HG03432 (cell line): ENCODE data around the gene PLCH1.

ENCODE experiments used
- ATAC-seq: cut with Tn5 transposase; IDR thresholded peaks from one replicate; pipeline ENCODE4 v1.9.1; 2021; ENCODE audit warnings: mild to moderate bottlenecking, moderate library complexity; ENCODE audit not compliant: unreplicated experiment

The PLCH1 gene

DNA sequence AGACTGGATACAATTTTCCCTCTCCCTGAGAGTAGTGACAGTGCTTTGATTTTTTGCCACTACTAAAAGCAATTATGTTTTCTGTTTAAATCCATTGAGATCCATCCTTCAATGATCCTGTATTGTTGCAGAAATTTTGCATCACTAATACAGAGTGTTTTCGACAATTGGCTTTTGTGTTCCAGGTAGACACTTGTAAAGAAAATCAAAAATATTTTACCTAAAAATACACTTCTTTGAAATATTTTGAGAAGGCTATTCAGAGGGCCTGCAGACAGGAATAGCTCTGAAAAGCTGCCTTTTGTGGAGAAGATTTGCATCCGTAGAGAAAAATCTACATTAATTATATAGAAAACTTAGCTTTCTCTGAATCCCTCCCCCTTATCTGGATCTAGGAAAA, 384.6 kb downstream of the PLCH1 start:
- no peak for ATAC-seq

DNA sequence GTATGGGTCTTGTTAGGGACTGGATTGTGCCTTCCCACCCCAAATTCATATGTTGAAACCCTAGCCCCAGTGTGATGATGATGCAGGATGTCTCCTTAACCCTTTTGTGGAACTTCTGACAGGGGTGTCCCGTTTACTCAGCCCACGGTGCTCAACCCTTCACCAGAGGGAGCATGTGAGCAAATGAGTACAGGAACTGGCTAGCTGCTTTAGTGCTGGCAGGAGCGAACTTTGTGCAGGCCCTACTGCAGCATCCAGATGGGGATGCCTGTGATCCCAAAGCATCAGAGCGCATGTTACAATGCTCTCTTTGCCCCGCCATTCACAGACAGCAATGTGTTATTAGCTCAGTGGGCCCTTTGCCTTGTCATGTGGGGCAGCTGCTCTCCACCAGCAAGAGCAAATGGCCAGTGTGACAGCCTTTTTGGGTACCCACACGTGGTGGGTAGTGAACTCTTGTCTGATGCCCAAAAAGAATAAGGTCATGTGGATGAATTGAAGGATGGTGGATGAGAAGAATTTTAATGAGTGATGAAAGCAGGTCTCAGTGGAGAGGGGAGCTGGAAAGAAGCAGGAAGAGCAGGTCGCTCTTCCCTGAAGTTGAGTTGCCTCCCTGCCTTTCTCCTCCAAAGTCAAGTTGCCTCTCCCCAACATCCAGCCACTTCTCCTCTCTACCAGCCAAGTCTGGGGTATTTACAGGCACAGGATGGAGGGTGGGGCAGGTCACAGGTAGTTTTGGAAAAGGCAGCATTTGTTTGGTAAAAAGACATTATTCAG, 388.1 kb downstream of the PLCH1 start:
- ATAC-seq: no peak

DNA sequence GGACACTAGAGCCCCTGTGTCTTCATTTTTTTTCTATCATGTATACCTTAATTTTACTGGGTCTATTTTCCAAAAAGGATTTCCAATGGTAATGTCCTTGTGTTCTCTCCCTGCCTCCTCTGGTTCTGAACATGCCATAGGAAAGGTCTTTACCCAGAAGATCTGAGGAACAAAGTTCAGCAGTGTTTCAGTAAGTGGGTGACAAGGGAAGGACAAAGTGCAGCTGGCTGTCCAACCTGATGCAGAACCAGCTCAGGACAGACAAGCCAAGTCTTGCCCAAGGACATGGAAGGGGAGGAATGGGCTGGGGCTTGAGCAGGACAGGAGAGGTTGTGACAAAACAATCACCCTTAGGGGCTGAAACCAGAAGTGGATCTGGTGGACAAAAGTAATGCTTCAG, 390.2 kb downstream of the PLCH1 start:
- ATAC-seq: no peak

DNA sequence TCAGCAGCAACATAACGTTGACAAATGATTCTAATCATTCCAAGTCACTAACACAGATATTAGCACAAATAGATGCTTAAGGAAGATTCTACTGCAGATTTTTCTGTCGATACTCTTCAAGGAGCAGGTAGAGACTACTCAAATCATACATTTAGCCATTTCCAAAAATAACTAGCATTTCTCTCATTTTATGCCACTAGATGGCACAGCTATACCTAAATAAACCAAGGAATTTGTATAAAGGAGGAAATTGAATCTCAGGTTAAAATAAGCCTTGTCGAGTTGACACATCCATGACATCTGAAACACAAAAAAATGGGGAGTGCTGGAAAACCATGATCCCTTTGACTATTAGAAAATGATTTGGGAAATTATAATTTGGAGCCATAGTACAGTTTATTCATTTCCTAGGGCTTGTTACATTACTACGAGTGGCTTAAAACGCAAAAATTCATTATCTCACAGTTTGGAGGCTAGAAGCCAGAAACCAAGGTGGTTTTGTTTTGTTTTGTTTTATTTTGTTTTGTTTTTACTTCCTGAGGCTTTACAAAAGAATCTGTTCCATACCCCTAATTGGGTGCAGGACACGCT, 391.9 kb downstream of the PLCH1 start:
- no peak for ATAC-seq

DNA sequence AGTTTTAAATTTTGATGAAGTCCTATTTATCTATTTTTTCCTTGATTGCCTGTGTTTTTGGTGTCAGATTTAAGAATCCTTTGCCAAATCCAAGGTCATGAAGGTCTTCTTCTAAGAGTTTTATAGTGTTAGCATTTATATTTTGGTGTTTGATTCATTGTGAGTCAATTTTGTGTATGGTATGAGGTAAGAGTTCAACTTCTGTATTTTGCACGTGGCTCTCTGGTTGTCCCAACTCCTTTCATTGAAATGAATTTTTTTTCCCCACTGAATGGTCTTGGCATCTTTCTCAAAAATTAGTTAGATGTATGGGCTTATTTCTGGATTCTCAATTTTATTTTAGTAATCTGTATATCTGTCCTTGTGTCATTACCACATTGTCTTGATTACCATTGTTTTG, 394.3 kb downstream of the PLCH1 start:
- ATAC-seq: no peak

DNA sequence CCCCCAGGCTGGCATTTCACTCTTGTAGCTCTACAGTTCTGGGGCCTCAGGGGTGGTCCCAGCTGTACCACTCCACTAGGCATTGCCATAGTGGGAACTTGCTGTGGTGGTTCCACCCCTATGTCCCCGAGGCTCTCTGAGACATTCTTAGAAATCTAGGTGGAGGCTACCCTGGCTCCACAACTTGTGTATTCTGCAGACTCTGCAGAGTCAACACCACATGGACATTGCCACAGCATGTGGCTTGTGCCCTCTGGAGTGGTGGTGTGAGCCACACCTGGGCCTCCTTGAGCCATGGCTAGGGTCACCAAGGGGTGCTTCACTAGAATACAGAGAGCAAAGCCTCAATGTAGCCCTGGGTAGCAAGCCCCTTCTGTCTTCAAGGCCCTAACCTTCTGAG, 397.0 kb downstream of the PLCH1 start:
- ATAC-seq: no peak

DNA sequence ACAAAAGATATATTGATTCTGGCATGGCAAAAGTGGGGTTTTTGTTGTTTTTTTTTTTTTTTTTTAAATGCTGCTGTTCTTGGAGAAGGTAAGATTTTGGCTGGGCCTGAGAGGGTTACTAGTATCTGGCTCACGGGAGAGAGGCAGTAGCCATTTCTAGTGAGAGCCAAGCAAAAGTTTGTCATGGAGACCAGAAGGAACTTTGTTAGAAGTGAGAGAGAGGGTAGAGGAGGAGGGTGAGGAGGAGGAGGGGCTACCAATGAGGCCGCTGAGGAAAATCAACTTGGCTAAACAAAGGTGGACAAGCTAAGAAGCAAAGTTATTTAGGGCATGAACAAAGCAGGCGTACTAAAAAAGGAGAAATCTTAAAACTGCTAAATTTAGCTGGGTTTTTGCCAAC, 402.5 kb downstream of the PLCH1 start:
- ATAC-seq: no peak

DNA sequence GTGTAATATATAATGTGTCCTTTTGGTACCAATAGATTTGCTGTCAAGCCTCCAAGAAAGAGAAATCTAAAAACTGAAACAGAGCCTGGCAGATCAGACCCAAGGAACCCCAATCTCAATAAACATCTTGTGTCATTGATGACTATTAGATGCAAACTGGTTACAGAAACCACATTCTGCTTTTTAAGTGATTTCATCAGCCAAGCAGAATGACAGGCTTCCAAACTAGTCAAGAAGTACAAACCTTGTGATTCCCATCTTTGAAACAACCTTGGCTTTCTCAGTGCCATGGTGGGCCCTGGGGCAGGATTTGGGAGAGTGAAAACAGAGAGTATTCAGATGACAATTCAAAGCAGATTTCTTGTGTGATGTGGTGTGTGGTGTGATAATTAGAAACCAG, 405.8 kb downstream of the PLCH1 start:
- no peak for ATAC-seq

DNA sequence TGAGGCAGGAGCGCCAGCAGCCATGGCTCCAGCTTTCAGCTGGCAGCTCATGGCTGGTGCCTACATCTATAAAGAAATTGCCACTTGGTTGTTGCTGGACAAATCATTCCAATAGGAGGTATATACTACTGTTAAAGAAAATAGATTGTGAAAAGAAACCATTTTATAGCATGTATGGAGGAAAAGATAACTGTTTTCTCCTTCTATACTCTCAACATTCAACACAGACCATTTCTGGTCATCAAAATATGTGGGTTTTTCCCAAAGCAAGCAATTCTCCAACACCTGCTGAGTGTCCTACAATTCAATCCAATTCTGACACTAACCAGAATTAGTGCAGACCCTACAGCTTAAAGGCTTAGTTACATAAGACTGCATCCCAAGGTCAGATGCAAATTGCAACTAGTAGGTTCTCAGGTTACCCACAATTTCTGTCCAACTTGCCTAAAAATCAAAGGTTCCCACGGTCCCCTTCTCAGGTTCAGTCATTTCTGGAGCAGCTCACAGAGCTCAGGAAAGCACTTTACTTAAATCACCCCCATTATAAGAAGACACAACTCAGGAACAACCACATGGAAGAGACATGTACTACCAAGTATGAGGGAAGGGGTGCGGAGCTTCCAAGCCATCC, 409.0 kb downstream of the PLCH1 start:
- peak; percentile 62 for ATAC-seq

DNA sequence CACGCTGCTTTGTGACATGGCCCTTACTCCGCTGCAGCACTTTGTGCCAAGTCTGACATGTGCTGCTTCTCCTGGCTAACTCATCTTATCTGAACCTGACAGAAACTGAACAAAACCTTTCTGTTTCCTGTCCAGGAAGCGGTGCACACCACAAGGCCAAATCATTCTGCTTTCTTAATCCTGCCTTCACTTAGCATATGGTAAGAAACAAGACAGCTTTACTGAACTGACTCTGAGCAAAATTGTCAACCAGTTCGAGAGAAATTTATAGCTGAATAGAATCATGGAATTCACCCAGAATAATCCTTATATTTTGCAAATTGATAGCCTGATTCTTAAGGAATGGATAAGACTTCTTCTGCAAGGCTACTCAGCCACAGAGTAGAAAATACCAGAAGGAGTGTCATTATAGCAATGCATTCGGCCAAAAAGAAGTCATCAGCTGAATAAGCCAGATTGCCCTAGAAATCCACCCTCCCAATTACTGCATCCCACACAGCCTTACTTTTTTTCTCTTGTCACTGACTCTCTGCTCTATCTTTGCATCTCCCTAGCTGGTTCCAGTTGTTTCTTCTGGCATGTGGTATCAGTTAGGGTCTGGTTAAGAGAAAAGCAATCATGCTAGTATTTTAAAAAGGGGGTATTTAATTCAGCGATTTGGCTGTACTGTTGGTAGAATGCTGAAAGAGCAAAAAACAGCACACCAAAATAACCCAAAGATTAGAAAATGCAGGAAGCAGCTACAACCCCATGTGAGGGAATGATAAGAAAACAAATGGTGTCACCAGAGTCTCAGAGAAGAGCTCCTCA, 409.8 kb downstream of the PLCH1 start:
- ATAC-seq: peak; percentile 93

DNA sequence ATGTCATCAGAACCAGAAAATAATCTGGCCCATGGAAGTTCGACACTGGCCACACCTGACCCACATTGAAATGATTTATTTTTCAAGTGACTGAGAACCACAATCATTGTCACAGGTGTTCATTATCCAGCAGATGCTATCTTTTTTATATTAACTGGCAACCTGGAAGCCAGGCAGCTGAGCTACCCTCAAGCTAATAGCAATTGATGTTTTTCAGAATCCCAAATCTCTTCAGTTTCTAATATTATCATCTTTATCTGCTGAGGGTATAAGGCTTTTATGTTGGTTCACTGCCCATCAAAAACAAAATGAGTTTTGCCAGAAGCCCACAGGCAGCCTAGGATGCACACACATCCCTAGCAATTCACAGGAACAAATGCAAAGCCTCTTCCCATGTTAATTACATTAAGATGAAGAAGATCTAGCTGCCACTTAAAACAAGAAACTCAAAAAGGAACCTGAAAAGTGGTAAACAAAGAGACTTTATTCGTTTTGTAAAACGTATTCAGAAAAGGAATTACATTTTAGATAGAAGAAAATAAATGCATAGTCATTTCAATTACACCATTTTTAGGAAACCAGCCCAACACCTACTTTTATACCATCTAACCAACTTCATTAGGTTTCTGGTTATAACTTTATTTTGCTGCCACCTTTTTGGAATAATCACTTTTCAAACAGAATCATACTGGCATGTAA, 410.5 kb downstream of the PLCH1 start:
- no peak for ATAC-seq

DNA sequence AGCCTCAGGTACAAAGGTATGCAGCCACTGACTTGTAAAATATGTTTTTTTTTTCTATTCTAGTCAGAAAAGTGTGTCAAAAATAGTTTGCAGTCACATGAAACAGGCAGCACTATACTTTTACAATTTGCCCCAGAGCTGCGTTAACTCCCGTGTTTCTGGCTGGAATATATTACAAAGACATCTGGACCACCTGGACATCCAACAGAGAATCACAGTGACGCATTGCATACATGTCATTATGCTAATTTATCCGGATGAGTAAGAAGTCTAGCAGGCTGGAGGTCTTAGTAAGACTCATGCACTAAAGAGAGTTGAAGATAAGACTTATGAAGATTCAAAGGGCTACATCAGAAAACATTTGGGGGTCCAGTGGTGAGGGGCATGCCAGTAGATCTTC, 412.2 kb downstream of the PLCH1 start:
- ATAC-seq: no peak

DNA sequence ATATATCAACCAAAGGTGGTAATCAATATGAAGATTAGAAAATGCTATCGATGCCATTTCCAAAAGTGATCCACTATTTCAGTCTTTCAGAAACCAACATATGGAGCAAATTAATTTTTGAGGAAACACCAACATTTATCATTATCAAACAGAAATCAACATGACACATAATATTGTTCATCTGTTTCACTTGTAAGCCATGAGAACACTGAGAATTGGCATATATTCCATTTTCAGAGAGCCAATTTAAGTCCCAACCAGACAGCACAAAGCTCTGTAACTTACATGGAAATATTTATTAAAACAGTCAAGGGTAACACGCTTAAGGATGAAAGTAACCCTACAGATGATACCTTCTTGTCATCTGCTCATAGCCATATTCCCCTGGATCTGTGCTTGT, 413.8 kb downstream of the PLCH1 start:
- ATAC-seq: no peak

DNA sequence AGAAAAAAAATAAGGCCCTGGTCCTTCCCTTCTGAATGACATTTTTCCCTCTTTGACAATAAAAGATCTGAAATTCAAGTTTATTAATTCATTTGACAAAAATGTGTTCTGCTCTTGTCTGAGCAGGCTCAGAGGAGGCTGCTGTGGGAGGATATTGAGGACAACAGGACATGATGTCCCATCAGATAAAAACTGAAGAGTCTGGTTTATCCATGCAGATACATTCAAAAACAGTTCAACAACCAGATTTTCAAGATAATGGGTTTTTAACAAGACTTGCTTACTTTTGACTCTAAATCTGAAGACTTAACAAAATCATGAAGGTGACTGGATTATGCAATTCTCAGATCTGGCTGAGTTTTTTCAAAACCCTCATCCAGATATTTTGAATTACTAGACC, 414.5 kb downstream of the PLCH1 start:
- no peak for ATAC-seq

DNA sequence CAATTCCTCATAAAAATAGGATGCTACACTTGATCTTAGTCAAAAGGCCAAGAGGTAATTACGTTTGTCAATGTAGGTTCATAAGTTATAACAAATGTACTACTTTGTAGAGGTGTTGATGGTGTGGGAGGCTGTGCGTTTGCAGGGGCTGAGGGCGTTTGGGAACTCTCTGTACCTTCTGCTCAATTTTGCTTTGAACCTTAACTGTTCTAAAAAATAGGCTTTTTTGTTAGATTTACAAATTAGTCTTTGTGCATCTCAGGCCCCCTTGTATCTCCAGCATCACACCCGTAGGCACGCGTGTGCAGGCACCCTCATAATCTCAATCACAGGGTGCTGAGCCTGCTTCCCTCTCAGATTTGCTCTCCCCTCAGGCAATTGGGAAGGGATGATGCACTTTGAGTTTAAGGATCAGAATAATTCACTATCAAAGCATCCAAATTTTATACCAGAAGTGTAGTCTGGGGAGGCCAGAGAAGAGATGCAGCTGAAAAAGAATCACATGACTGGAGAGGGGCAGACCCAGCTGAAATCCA, 415.3 kb downstream of the PLCH1 start:
- no peak for ATAC-seq

DNA sequence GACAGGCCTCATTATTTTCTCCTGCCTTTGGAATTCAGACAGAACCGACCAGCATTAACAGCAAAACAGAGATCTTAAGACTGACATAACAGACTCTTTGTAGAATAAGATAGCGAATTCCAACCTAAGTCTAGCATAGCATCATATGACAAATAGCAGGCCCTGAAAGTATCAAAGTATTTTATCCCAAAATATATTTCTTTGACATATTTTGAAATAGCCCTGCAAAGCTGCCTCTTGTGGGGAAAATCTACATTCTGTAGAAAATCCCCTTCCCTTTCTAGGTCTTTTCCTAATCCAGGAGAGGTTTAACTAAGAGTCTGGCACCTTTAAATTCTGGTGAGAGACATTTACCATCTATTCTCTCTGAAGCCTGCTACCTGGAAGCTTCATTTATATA, 417.0 kb downstream of the PLCH1 start:
- ATAC-seq: no peak

DNA sequence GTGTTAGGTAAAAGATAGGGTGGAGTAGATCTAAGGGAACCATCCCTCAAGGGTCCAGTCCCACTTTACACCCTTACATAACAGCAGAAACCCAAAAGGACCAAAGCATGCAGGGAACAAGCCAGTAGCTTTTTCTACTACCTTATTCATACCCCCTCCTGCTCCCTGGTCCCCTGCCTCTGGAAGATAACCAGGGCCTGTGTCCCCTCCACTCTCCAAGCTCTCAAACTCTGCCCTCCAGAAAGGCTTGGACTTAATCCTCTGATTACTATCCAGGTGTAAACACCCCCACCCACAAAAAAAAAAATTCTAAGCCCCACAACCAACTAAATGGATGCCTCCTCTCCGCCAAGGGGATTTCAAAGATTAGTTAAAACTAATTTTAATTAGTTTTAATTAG, 417.4 kb downstream of the PLCH1 start:
- no peak for ATAC-seq

DNA sequence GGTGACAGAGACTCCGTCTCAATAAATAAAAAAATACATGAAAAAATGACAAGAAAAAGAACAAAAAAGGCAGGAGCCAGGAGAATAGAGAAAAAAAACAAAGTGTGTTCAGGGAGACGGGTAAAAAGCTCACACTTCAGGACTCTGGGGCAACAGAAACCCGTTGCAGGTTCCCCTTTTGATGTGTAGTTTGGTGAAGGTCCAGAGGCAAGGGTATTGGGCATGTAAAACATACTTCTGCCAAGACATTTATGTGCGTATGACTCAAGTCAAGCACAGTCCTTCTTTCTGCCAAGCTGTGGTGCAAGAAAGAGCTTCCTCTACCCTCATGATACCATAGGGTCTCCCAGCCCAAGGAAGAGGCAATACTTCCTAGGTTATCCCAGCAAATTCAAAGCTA, 418.0 kb downstream of the PLCH1 start:
- no peak for ATAC-seq

DNA sequence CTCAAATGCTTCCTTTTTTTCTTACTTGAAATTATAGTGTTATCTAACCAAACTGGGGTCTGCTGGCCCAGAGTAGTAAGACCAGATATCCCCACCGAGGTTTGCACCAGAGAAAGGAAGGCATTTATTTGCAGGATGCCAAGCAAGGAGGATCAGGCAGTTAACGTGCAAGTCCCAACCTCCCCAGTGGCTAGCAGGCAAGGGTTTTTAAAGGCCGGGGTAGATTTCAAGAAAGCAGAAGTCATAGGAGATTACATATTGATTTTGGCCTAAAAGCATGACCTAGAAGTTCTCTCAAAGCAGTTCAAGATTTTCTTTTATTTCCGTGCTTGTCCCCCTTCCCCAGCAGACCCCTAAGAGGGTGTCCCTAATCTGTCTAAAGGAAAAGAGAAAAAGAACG, 418.6 kb downstream of the PLCH1 start:
- ATAC-seq: no peak
